Measurements from ENCODE around the gene MAFB. TPM values are rescaled to one million over a fixed set of nuclear protein-coding genes. Genes with fewer than 3 reads are reported as not detected.
"Not testable (repeated sequence)": the region's sequence is repeated elsewhere in the genome, so short reads cannot be mapped to it uniquely, and the experiment has no call there.

MAFB gene
- total RNA-seq = 10 to 100 TPM; 17.0 to 66.9 (median 28.7) TPM

DNA sequence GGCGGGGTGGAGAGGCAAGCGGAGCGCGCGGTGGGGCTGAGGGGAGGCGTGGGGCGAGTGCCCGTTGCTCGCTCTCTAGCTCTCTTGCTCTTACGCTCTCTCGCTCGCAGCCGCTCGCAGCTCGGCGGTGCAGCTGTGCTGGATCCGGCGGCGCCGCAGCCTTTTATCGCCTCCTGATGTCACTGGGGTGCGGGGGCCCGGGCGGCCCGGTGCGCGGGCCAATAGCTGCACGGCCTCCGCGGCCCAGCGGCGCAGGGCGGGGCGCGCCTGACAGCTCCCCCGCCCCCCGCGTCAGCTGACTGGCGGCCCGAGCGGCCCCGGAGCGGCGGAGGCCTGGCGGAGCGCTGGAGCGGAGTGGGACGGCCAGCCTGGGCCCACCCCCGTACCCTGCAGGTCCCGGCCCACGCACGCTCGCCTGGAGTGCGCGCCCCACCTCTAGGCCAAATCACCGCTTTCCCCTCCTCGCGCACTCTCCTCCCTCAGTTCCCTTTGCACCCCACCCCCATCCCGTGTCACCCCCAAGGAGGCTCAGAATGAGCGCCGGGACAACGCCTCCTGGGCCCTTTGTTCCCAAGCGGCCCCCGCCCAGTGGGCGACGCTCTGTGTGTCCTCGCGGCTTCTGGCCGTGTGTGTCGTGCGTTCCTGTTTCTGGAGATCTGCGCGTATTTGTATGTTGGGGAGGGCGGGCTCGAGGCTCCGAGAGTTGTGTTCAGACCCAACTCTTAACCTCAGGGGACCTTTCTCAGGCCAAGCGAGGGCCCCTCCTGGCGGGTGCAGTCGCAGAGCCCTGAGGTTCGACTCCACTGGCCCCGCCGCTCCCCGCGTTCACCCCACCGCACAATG, at the start of gene MAFB:
Gene MAFB (minus strand): TSS at position 137 of the 843 bp plus-strand sequence. CDS start 386 bp downstream, outside the sequence.
- peak; percentile 90 for ATAC-seq
- no peaks in the 10 kb centered on the region for H3K36me3 ChIP-seq
- peak within 1 kb of the TSS; percentile 86 to 98 (median 95) for H3K27ac ChIP-seq
- peak within 1 kb of the TSS; percentile 47 to 73 for H3K4me3 ChIP-seq
- WGBS, 2 donors (ENCODE audit: low coverage in 1 of 2) = 0% methylated on average over 17 of the region's 85 CpGs; no CpG with 5 or more reads in 1 of the 2 donors
- H3K9me3 ChIP-seq = no peaks in the 10 kb centered on the region
- TF ChIP-seq POLR2AphosphoS5 (IDR thresholded peaks at IDR 0.05) (peak; percentile 99), EP300 (IDR thresholded peaks at IDR 0.05) (no peak), POLR2A (IDR thresholded peaks at IDR 0.05) (peak; percentile 98 to 99)
- TF ChIP-seq, protein P1, sequence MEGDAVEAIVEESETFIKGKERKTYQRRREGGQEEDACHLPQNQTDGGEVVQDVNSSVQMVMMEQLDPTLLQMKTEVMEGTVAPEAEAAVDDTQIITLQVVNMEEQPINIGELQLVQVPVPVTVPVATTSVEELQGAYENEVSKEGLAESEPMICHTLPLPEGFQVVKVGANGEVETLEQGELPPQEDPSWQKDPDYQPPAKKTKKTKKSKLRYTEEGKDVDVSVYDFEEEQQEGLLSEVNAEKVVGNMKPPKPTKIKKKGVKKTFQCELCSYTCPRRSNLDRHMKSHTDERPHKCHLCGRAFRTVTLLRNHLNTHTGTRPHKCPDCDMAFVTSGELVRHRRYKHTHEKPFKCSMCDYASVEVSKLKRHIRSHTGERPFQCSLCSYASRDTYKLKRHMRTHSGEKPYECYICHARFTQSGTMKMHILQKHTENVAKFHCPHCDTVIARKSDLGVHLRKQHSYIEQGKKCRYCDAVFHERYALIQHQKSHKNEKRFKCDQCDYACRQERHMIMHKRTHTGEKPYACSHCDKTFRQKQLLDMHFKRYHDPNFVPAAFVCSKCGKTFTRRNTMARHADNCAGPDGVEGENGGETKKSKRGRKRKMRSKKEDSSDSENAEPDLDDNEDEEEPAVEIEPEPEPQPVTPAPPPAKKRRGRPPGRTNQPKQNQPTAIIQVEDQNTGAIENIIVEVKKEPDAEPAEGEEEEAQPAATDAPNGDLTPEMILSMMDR (IDR thresholded peaks at IDR 0.05) = no peak
- peaks cover 0 to 61% (median 6%) of the 10 kb centered on the region in 3 donors for H3K4me1 ChIP-seq
- H3K27me3 ChIP-seq = peaks cover 43% of the 10 kb centered on the region

DNA sequence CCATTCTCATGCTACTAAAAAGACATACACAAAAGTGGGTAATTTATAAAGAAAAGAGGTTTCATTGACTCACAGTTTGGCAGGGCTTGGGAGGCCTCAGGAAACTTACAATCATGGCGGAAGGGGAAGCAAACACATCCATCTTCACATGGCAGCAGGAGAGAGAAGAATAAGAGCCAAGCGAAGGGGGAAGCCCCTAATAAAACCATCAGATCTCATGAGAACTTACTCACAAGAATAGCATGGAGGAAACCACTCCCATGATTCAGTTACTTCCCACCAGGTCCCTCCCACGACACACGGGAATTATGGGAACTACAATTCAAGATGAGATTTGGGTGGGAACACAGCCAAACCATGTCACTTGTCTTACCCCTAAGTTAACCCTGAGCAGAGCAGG, 47.4 kb upstream of the MAFB start:
- not testable (repeated sequence) for H3K36me3 ChIP-seq, H3K27ac ChIP-seq, H3K4me1 ChIP-seq, ATAC-seq, H3K9me3 ChIP-seq, H3K4me3 ChIP-seq
- 82 to 93% methylated on average over 2 to 3 of the region's 4 CpGs for WGBS, 2 donors (ENCODE audit: low coverage in 1 of 2)
- peaks cover 58% of the 10 kb centered on the region for H3K27me3 ChIP-seq

DNA sequence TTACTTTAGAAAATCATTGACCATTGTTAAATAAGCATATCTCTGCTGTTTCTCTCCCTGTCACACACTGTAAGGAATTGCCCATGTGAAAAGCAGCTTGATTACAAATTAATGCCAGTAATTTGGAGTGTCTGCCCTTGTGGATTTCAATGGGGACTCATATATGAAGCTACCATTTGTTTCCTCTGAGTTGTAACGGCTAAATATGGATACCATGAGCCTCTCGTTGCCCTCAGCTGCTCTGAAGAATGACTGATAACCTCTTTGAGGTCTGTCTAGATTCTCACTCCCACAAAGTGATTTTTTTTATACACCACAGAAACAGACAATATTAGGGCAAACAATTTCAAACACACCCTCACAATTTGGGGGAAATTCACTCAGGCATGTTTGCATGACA, 40.0 kb upstream of the MAFB start:
- H3K27ac ChIP-seq = no peak overlapping the region
- TF ChIP-seq POLR2AphosphoS5 (IDR thresholded peaks at IDR 0.05) = no peak
- TF ChIP-seq, protein P1 (IDR thresholded peaks at IDR 0.05) = no peak
- TF ChIP-seq POLR2A (IDR thresholded peaks at IDR 0.05) = no peak
- TF ChIP-seq EP300 (IDR thresholded peaks at IDR 0.05) = no peak
- H3K4me3 ChIP-seq = no peak overlapping the region
- peaks cover 0 to 13% (median 0%) of the 10 kb centered on the region in 3 donors for H3K9me3 ChIP-seq
- peaks cover 20% of the 10 kb centered on the region for H3K27me3 ChIP-seq
- WGBS, 2 donors (ENCODE audit: low coverage in 1 of 2) = 35 to 40% methylated on average over 2 of the region's 2 CpGs
- no peaks in the 10 kb centered on the region for H3K4me1 ChIP-seq
- ATAC-seq = no peak
- H3K36me3 ChIP-seq = no peaks in the 10 kb centered on the region

DNA sequence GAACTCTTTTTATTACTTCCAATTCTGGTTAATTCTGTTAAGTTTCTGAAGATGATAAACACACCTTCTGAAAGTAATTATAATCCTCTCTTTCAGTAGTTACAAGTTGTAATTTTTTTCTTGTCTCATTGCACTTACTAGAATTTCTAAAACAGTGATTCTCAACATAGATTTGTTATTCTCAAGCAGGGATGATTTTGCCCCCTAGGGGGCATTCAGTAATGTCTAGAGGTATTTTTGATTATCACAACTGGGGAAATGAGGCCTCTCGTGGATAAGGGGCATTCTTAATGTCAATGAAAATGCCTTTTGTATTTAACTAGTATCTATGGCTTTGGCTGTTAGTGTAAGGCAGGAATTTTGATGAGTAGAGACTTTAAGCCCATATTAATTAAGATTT, 39.4 kb upstream of the MAFB start:
- 50 to 64% methylated on average over 1 of the region's 1 CpG for WGBS, 2 donors (ENCODE audit: low coverage in 1 of 2)
- ATAC-seq = no peak
- TF ChIP-seq EP300 (IDR thresholded peaks at IDR 0.05) (no peak), POLR2A (IDR thresholded peaks at IDR 0.05) (no peak), POLR2AphosphoS5 (IDR thresholded peaks at IDR 0.05) (no peak)
- TF ChIP-seq, protein P1 (IDR thresholded peaks at IDR 0.05) = no peak

DNA sequence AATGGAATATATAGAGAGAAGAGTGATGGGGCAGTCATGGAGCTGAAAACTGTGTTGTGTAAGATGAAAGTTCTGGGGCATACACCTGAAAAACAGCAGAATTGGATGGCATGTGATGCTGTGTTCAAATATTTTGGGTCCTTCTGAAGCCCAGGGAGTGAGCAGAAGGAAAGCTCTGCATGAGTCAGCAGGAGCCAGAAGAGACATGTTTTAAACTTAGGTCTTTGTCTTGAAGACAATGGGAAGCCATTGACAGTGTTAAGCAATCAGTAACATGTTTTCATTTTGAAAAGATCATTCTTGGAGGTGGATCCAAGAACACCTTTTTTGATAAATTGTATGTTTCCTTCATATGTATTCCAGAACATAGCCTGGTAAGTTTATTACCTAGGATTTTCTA, 38.9 kb upstream of the MAFB start:
- no peak for ATAC-seq
- H3K36me3 ChIP-seq = no peaks in the 10 kb centered on the region
- H3K27me3 ChIP-seq = peaks cover 17% of the 10 kb centered on the region
- no peak overlapping the region for H3K27ac ChIP-seq
- TF ChIP-seq, protein P1 (IDR thresholded peaks at IDR 0.05) = no peak
- TF ChIP-seq EP300 (IDR thresholded peaks at IDR 0.05) (no peak), POLR2A (IDR thresholded peaks at IDR 0.05) (no peak), POLR2AphosphoS5 (IDR thresholded peaks at IDR 0.05) (no peak)
- H3K9me3 ChIP-seq = peaks cover 0 to 13% (median 0%) of the 10 kb centered on the region in 3 donors
- no peaks in the 10 kb centered on the region for H3K4me1 ChIP-seq
- no peak overlapping the region for H3K4me3 ChIP-seq

More for the DNA sequence above, 39.4 kb upstream of the MAFB start:
- Histone ChIP-seq H3K9me3 (peaks cover 0 to 13% (median 0%) of the 10 kb centered on the region in 3 donors), H3K27me3 (peaks cover 17% of the 10 kb centered on the region), H3K4me1 (no peaks in the 10 kb centered on the region), H3K36me3 (no peaks in the 10 kb centered on the region), H3K27ac (no peak overlapping the region), H3K4me3 (no peak overlapping the region)
